PC-3 (cell line): ENCODE data around the gene CDRT4.

ENCODE experiments used
- EZH2 ChIP-seq: fragments of 300-600 bp; sonication (generic); IDR thresholded peaks from one replicate; pipeline ENCODE4 v1.6.1; 2017; ENCODE audit warnings: antibody characterized with exemption, mild to moderate bottlenecking, low read length; ENCODE audit not compliant: unreplicated experiment
- EZH2phosphoT487 ChIP-seq: fragments of 300-600 bp; sonication (generic); IDR thresholded peaks from 2 replicates; pipeline ENCODE4 v1.6.1; 2018; ENCODE audit warnings: mild to moderate bottlenecking, antibody characterized with exemption, low read length, borderline replicate concordance
- TF ChIP-seq, protein P1 (sequence below): fragments of 300-600 bp; sonication (generic); conservative IDR thresholded peaks from 2 replicates; pipeline ENCODE4 v1.5.1; 2017; ENCODE audit warnings: antibody characterized with exemption, low read depth, mild to moderate bottlenecking, low read length

DNA sequence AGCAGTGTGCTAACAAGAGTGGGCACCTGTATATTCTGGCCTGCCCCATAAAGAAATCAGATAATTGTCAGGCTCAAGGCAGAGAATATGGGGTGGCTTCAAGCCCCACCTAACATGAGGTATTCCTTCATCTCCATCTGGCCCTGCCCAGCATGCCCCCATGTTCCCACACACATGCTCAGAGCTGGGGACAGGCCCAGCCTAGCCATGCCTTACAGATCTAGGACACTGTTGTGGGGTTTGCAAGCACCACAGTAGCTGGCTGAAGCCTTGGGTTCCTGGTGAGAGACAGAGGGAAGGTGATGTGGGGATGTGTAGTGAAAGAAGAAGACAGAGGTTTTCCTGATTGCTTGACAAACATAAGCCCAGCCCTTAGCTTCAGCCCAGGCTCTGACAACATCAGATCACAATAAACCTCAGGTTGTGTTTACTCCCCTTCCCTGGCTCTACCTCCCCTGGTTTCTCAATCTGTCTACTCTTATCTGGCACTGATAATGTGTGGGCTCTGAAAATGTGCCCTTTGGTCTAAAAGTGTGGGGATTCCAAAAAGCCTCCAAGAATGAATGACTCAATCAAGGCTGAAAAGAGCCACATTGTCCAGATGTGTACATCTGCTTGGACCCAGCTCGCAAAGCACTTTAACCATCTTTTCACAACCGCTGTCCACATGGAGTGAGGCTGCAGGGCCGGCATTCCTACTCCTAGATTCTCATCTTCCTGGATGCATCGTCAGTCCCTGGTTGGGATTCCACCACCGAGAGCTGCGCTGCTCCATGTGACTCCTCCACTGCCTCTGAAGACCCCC, 34.4 kb downstream of the CDRT4 start:
- TF ChIP-seq EZH2phosphoT487 (no peak), EZH2 (no peak)
- TF ChIP-seq, protein P1, sequence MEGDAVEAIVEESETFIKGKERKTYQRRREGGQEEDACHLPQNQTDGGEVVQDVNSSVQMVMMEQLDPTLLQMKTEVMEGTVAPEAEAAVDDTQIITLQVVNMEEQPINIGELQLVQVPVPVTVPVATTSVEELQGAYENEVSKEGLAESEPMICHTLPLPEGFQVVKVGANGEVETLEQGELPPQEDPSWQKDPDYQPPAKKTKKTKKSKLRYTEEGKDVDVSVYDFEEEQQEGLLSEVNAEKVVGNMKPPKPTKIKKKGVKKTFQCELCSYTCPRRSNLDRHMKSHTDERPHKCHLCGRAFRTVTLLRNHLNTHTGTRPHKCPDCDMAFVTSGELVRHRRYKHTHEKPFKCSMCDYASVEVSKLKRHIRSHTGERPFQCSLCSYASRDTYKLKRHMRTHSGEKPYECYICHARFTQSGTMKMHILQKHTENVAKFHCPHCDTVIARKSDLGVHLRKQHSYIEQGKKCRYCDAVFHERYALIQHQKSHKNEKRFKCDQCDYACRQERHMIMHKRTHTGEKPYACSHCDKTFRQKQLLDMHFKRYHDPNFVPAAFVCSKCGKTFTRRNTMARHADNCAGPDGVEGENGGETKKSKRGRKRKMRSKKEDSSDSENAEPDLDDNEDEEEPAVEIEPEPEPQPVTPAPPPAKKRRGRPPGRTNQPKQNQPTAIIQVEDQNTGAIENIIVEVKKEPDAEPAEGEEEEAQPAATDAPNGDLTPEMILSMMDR, result no peak
